GM10266 (cell line): ENCODE data around the gene ITGB2.

Experiments
- DNase-seq: peaks from one replicate; pipeline ENCODE4 v3.0.0; 2012; ENCODE audit errors: extremely low spot score
- CTCF ChIP-seq: IDR thresholded peaks from 2 replicates; pipeline ENCODE4 v1.5.1; 2012; ENCODE audit warnings: mild to moderate bottlenecking, low read depth; ENCODE audit not compliant: control insufficient read depth, insufficient read depth; ENCODE audit errors: missing control alignments

The ITGB2 gene

GRCh38 chr21:44910229-44911067 is 10.3 kb downstream of the ITGB2 start:
- DNase-seq, result no peak
- TF ChIP-seq CTCF, result no peak

- DNase-seq, result no peak
- TF ChIP-seq CTCF, result no peak
Measured at GRCh38 chr21:44909719-44910118, 11.0 kb downstream of the ITGB2 start.

GRCh38 chr21:44908908-44909307 is 11.8 kb downstream of the ITGB2 start:
- no peak for TF ChIP-seq CTCF
- no peak for DNase-seq

DNA sequence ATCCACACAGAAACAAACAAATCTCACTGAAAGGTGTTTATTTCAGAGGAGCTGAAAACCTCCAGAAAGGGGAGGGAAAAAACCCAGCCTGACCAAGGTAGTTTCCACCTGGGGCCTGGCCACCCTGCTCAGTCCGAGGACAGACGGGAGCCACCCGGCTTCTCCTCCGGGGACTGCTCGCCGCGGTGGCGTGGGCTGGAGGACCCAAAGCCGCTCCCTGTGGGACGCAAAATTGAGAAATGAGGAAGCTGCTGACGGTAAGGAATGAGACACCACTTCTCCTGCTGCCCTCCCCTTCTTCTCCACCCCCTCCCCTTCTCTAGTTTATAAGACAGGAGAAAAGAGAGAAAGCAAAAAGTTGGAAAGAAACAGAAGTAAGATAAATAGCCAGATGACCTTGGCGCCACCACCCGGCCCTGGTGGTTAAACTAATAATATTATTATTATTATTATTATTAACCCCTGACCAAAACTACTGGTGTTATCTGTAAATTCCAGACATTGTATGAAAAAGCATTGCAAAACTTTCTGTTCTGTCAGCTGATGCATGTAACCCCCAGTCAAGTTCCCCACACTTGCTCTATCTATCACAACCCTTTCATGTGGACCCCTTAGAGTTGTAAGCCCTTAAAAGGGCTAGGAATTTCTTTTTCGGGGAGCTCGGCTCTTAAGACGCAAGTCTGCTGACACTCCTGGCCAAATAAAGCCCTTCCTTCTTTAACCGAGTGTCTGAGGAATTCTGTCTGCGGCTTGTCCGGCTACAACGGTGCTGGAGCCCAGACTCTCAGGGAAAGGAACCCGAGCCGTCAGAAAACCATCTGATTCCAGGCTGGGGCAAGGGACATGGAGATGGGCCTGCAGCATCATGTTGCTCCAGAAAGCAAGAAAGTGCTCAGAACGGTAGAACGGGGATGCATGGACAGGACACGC is 12.5 kb downstream of the ITGB2 start:
- DNase-seq, result no peak
- TF ChIP-seq CTCF, result no peak

DNA sequence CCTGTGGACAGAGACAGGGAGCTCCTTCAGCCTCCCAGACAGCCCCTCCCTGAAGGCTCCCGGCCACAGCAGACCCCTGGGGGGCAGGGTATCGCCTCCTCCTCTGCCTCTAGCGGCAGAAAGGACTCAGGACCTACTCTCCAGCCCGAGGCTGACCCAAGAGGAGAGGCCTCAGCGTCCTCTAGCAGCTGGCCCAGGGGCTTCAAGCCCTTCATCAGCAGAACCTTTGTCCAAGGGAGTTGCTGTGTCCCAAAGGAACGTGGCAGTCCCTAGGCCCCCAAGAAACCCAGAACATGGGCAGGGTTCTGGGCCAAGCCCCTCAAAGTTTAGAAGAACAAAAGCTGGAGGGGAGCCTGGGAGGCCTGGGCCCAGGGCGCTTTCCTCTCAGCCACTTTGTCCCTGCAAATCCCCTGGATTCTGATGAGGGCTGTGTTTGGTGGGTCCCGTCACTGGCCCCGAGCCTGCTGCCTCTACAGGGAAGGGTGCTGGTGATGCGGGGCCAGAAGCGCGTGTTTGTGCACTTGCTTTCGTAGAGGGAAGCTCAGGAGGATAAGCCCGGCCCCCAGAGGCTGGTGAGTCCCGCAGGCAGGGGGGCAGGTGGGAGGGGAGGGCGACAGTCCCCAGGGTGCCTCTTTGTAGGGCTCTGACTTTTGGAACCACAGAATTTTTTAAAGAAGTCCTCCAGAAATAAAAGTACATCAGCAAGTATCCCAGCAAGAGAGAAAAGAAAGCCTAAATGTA is 13.3 kb downstream of the ITGB2 start:
- DNase-seq, result no peak
- TF ChIP-seq CTCF, result no peak

DNA sequence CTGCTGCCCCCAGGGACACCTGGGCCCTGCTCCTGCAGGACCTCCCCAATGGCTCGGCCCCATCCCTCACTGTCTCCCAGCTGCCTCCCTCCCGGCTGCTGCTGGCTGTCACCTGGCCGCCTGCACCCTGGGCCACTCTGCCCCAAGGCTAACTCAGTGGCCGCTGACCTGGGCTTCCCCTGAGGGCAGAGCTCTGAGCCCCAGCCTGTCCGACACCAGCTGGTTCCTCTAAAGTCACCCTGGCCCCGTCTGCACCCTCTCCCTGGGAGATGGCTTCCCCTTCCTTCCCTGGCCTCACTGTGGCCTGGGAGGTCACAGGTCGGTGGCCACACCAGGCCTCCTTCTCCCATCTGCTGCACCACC is 15.0 kb downstream of the ITGB2 start:
- DNase-seq, result no peak
- TF ChIP-seq CTCF, result no peak
